NB4 (cell line): Measurements from ENCODE around the gene SOD3.

Source experiments
- CTCF ChIP-seq: IDR thresholded peaks from one replicate; pipeline ENCODE4 v1.5.1; 2012; ENCODE audit warnings: low read depth, low read length
- MAX ChIP-seq: IDR thresholded peaks from 2 replicates; pipeline ENCODE4 v1.6.1; 2011; ENCODE audit warnings: low read depth, low read length
- MYC ChIP-seq: IDR thresholded peaks from 2 replicates; pipeline ENCODE4 v1.6.1; 2011; ENCODE audit warnings: low read depth, low read length
- POLR2A ChIP-seq: IDR thresholded peaks from 2 replicates; pipeline ENCODE4 v1.6.1; 2011; ENCODE audit warnings: mild to moderate bottlenecking; ENCODE audit not compliant: insufficient read length; ENCODE audit errors: extremely low read depth

DNA sequence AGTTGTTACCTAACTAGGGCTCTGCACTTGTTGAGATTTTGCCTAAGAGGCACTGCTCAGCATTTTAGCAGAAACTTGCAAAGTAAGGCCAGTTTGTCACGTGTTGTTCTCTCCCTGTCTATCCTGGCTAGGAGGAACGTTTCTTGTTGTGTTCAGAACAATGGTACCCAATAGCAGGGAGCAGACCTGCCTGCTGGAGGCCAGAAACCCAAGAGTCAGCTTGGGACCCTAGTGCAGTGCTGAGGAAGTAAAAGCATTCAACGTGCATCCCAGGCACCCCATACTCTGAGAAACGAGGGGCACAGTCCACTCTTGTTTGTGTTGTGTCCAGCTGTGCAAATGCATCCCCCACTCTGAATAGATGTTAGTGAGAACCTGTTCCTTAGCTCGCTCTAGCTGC, 42.4 kb downstream of the SOD3 start:
- no peak for TF ChIP-seq CTCF
- no peak for TF ChIP-seq POLR2A
- TF ChIP-seq MAX, result no peak
- no peak for TF ChIP-seq MYC
